ENCODE measurements around the gene MORN1. TPM values are rescaled to one million over a fixed set of nuclear protein-coding genes. Genes with fewer than 3 reads are reported as not detected.

MORN1 gene
- total RNA-seq, 4 donors from 2014 or later, result 7.0 to 9.8 (median 8.0) TPM

- no peak for TF ChIP-seq POLR2AphosphoS5 (IDR thresholded peaks at IDR 0.05)
- TF ChIP-seq POLR2A (IDR thresholded peaks at IDR 0.05; ENCODE audit: low read depth), result no peak
- no peak for TF ChIP-seq CTCF (IDR thresholded peaks at IDR 0.05)
- no peak for TF ChIP-seq EP300 (IDR thresholded peaks at IDR 0.05)
- Histone ChIP-seq H3K36me3 (no peaks in the 10 kb centered on the region), H3K27ac (replicated peaks in 1 of 4) (no peak overlapping the region), H3K27me3 (no peaks in the 10 kb centered on the region), H3K9me3 (no peaks in the 10 kb centered on the region), H3K4me1 (no peaks in the 10 kb centered on the region), H3K4me3 (no peak overlapping the region)
- intact Hi-C loops (cut with DNase I), result no loop called here
- 90% methylated on average over 16 of the region's 17 CpGs for WGBS
- no peak for DNase-seq (ENCODE audit: extremely low spot score)
Observed at GRCh38 chr1:2346691-2347408, 44.5 kb downstream of the MORN1 start.

GRCh38 chr1:2345297-2346075 lies 45.9 kb downstream of the MORN1 start:
- TF ChIP-seq EP300 (IDR thresholded peaks at IDR 0.05) (no peak), CTCF (IDR thresholded peaks at IDR 0.05) (no peak), POLR2A (IDR thresholded peaks at IDR 0.05; ENCODE audit: low read depth) (no peak), POLR2AphosphoS5 (IDR thresholded peaks at IDR 0.05) (no peak)
- Histone ChIP-seq H3K27ac (replicated peaks in 1 of 4) (no peak overlapping the region), H3K36me3 (no peaks in the 10 kb centered on the region), H3K4me1 (no peaks in the 10 kb centered on the region), H3K27me3 (no peaks in the 10 kb centered on the region), H3K9me3 (no peaks in the 10 kb centered on the region), H3K4me3 (no peak overlapping the region)
- DNase-seq (ENCODE audit: extremely low spot score), result no peak
- WGBS, result 90% methylated on average over 12 of the region's 24 CpGs
- intact Hi-C loops (cut with DNase I), result no loop called here

GRCh38 chr1:2344744-2345296 lies 46.5 kb downstream of the MORN1 start:
- no peak for DNase-seq (ENCODE audit: extremely low spot score)
- no peaks in the 10 kb centered on the region for H3K4me1 ChIP-seq
- no peak overlapping the region for H3K27ac ChIP-seq (replicated peaks in 1 of 4)
- H3K27me3 ChIP-seq, result no peaks in the 10 kb centered on the region
- H3K9me3 ChIP-seq, result no peaks in the 10 kb centered on the region
- 89% methylated on average over 17 of the region's 29 CpGs for WGBS
- H3K36me3 ChIP-seq, result no peaks in the 10 kb centered on the region
- no peak for TF ChIP-seq POLR2AphosphoS5 (IDR thresholded peaks at IDR 0.05)
- no peak for TF ChIP-seq CTCF (IDR thresholded peaks at IDR 0.05)
- no peak for TF ChIP-seq EP300 (IDR thresholded peaks at IDR 0.05)
- no peak for TF ChIP-seq POLR2A (IDR thresholded peaks at IDR 0.05; ENCODE audit: low read depth)
- intact Hi-C loops (cut with DNase I), result no loop called here
- no peak overlapping the region for H3K4me3 ChIP-seq

- intact Hi-C loops (cut with DNase I), result no loop called here
- TF ChIP-seq EP300 (IDR thresholded peaks at IDR 0.05) (no peak), POLR2AphosphoS5 (IDR thresholded peaks at IDR 0.05) (no peak), POLR2A (IDR thresholded peaks at IDR 0.05; ENCODE audit: low read depth) (no peak), CTCF (IDR thresholded peaks at IDR 0.05) (no peak)
- H3K27me3 ChIP-seq, result no peaks in the 10 kb centered on the region
- H3K27ac ChIP-seq (replicated peaks in 1 of 4), result no peak overlapping the region
- H3K36me3 ChIP-seq, result no peaks in the 10 kb centered on the region
- no peaks in the 10 kb centered on the region for H3K9me3 ChIP-seq
- WGBS, result 93% methylated on average over 11 of the region's 24 CpGs
- H3K4me1 ChIP-seq, result no peaks in the 10 kb centered on the region
- H3K4me3 ChIP-seq, result no peak overlapping the region
- DNase-seq (ENCODE audit: extremely low spot score), result no peak
Observed at GRCh38 chr1:2344121-2344681, 47.2 kb downstream of the MORN1 start.

Data from esophagus muscularis mucosa (tissue), 4 donors.